HG02763 (cell line): ENCODE data around the gene DDX6.
A peak's percentile ranks its signal among the peaks of the same experiment; 100 is the strongest.
"Not testable (repeated sequence)": the region's sequence is repeated elsewhere in the genome, so short reads cannot be mapped to it uniquely, and the experiment has no call there.

Experiments
- ATAC-seq: cut with Tn5 transposase; IDR thresholded peaks from one replicate; pipeline ENCODE4 v1.9.1; 2021; ENCODE audit warnings: mild to moderate bottlenecking, moderate library complexity; ENCODE audit not compliant: unreplicated experiment

The DDX6 gene

GRCh38 chr11:118791961-118792569 lies 1.1 kb upstream of the DDX6 start:
- no peak for ATAC-seq

GRCh38 chr11:118790357-118791110 lies 430 bp downstream of the DDX6 start:
- ATAC-seq, result peak; percentile 19

GRCh38 chr11:118789501-118790356 lies 1.2 kb downstream of the DDX6 start:
- ATAC-seq, result no peak

- ATAC-seq, result no peak
Observed at GRCh38 chr11:118786657-118787056, 4.3 kb downstream of the DDX6 start.

GRCh38 chr11:118785362-118785761 lies 5.6 kb downstream of the DDX6 start:
- ATAC-seq, result no peak

- ATAC-seq, result no peak
Observed at GRCh38 chr11:118783724-118784495, 7.1 kb downstream of the DDX6 start.

- ATAC-seq, result not testable (repeated sequence)
Observed at GRCh38 chr11:118783324-118783723, 7.6 kb downstream of the DDX6 start.

GRCh38 chr11:118778898-118779297 lies 12.1 kb downstream of the DDX6 start:
- ATAC-seq, result no peak

GRCh38 chr11:118774032-118774431 lies 16.9 kb downstream of the DDX6 start:
- no peak for ATAC-seq

GRCh38 chr11:118771547-118772288 lies 19.2 kb downstream of the DDX6 start:
- ATAC-seq, result no peak

GRCh38 chr11:118768690-118769089 lies 22.3 kb downstream of the DDX6 start:
- ATAC-seq, result no peak

- no peak for ATAC-seq
Observed at GRCh38 chr11:118766035-118766434, 24.9 kb downstream of the DDX6 start.

- ATAC-seq, result not testable (repeated sequence)
Observed at GRCh38 chr11:118765095-118765691, 25.8 kb downstream of the DDX6 start.

GRCh38 chr11:118763041-118763440 lies 27.9 kb downstream of the DDX6 start:
- no peak for ATAC-seq

GRCh38 chr11:118761981-118762380 lies 29.0 kb downstream of the DDX6 start:
- not testable (repeated sequence) for ATAC-seq

GRCh38 chr11:118757876-118758399 lies 33.0 kb downstream of the DDX6 start:
- no peak for ATAC-seq

GRCh38 chr11:118752654-118753053 lies 38.3 kb downstream of the DDX6 start:
- no peak for ATAC-seq

GRCh38 chr11:118749429-118749828 lies 41.5 kb downstream of the DDX6 start:
- ATAC-seq, result no peak

GRCh38 chr11:118748056-118748455 lies 42.9 kb downstream of the DDX6 start:
- ATAC-seq, result no peak
